NCI-H187 treated with DMSO at 0.1 percent for 48 hours (cell line): ENCODE measurements around the gene MAPK8.
"Not testable (repeated sequence)": the region's sequence is repeated elsewhere in the genome, so short reads cannot be mapped to it uniquely, and the experiment has no call there.

ENCODE experiments used
- DNase-seq: peaks from one replicate; lab custom pipeline; 2025; lab: John Stamatoyannopoulos, UW

MAPK8 gene

GRCh38 chr10:48418189-48418788 lies 111.8 kb downstream of the MAPK8 start:
- no peak for DNase-seq

- DNase-seq = no peak
These were observed 113.2 kb downstream of the MAPK8 start for GRCh38 chr10:48419714-48420113.

- DNase-seq = not testable (repeated sequence)
These were observed 115.4 kb downstream of the MAPK8 start for GRCh38 chr10:48421862-48422261.

- DNase-seq = no peak
These were observed 117.4 kb downstream of the MAPK8 start for GRCh38 chr10:48423884-48424283.

GRCh38 chr10:48428896-48429295 lies 122.4 kb downstream of the MAPK8 start:
- DNase-seq = no peak

- no peak for DNase-seq
These were observed 122.8 kb downstream of the MAPK8 start for GRCh38 chr10:48429309-48429708.

GRCh38 chr10:48430402-48430993 lies 124.0 kb downstream of the MAPK8 start:
- no peak for DNase-seq

- no peak for DNase-seq
These were observed 125.4 kb downstream of the MAPK8 start for GRCh38 chr10:48431871-48432270.

- no peak for DNase-seq
These were observed 131.1 kb downstream of the MAPK8 start for GRCh38 chr10:48437546-48437945.

GRCh38 chr10:48439031-48439430 lies 132.6 kb downstream of the MAPK8 start:
- no peak for DNase-seq

GRCh38 chr10:48439581-48440041 lies 133.1 kb downstream of the MAPK8 start:
- DNase-seq = no peak

- no peak for DNase-seq
These were observed 134.3 kb downstream of the MAPK8 start for GRCh38 chr10:48440771-48441170.

GRCh38 chr10:48442090-48442808 lies 135.8 kb downstream of the MAPK8 start:
- no peak for DNase-seq

GRCh38 chr10:48442809-48443177 lies 136.3 kb downstream of the MAPK8 start:
- no peak for DNase-seq

GRCh38 chr10:48444266-48444665 lies 137.8 kb downstream of the MAPK8 start:
- DNase-seq = no peak

GRCh38 chr10:48444861-48445841 lies 138.7 kb downstream of the MAPK8 start:
- DNase-seq = no peak

GRCh38 chr10:48445932-48446331 lies 139.5 kb downstream of the MAPK8 start:
- no peak for DNase-seq

- no peak for DNase-seq
These were observed 140.3 kb downstream of the MAPK8 start for GRCh38 chr10:48446785-48447184.

GRCh38 chr10:48447356-48448215 lies 141.1 kb downstream of the MAPK8 start:
- DNase-seq = no peak

GRCh38 chr10:48448796-48449195 lies 142.3 kb downstream of the MAPK8 start:
- no peak for DNase-seq
